K562 (cell line): ENCODE measurements around the gene NFKB2.

ENCODE experiments used
- BHLHE40 ChIP-seq: IDR thresholded peaks from 2 replicates; pipeline ENCODE4 v1.6.1; 2011; ENCODE audit warnings: low read length, improper control_type of control experiment
- BRCA1 ChIP-seq, 2 experiments: fragments of 450-650 bp in 1 of 2; sonication (generic) in 1 of 2; formaldehyde crosslinking in 1 of 2; IDR thresholded peaks; 2 replicates each; pipeline versions ENCODE4 v1.5.0 to v1.6.1; 2017 to 2020; ENCODE audit warnings: mild to moderate bottlenecking in 1 of 2, missing genetic modification reagents in 1 of 2
- L3MBTL2 ChIP-seq: fragments of 450-650 bp; IDR thresholded peaks from 2 replicates; pipeline ENCODE4 v1.6.1; 2016; ENCODE audit warnings: mild to moderate bottlenecking, moderate library complexity
- MCM5 ChIP-seq: fragments of 450-650 bp; IDR thresholded peaks from 2 replicates; pipeline ENCODE4 v1.6.1; 2016; ENCODE audit warnings: low read depth
- MXI1 ChIP-seq: IDR thresholded peaks from 2 replicates; pipeline ENCODE4 v1.6.1; 2011; ENCODE audit warnings: low read depth, mild to moderate bottlenecking, improper control_type of control experiment, low read length
- POLR2A ChIP-seq: fragments of 450-650 bp; conservative IDR thresholded peaks from 2 replicates; pipeline ENCODE4 v1.6.1; 2016
- SIN3A ChIP-seq, 2 experiments: fragments of 150-350 bp in 1 of 2; IDR thresholded peaks; 2 replicates each; pipeline ENCODE4 v1.6.1; 2011 to 2016; ENCODE audit warnings: borderline replicate concordance in 2 of 2, low read depth in 2 of 2, low read length in 2 of 2, mild to moderate bottlenecking in 2 of 2, moderate library complexity in 2 of 2; ENCODE audit not compliant: control insufficient read depth in 1 of 2
- SNRNP70 ChIP-seq: fragments of 200-400 bp; formaldehyde crosslinking; optimal IDR thresholded peaks from 2 replicates; pipeline ENCODE3; 2017; ENCODE audit warnings: low read depth, low read length
- SRF ChIP-seq, 2 experiments: fragments of 250-450, 450-650 bp in 1 of 2; sonication (Bioruptor Pico) in 1 of 2; sonication (generic) in 1 of 2; formaldehyde crosslinking; IDR thresholded peaks; 2 replicates each; pipeline versions ENCODE4 v1.5.0 to v1.5.1; 2020 to 2022; ENCODE audit warnings: mild to moderate bottlenecking in 1 of 2, missing genetic modification reagents in 1 of 2
- ZFX ChIP-seq: sonication (generic); formaldehyde crosslinking; IDR thresholded peaks from 2 replicates; pipeline ENCODE4 v1.8.0; 2022; ENCODE audit warnings: mild to moderate bottlenecking, missing genetic modification reagents, moderate library complexity
- ZNF644 ChIP-seq: fragments of 200-800 bp; sonication (Bioruptor generic); IDR thresholded peaks from 2 replicates; pipeline ENCODE4 v1.6.1; 2016; ENCODE audit warnings: low read depth, missing genetic modification characterization, missing compliant biosample characterization
- TF ChIP-seq, protein P1 (sequence below): sonication (generic); formaldehyde crosslinking; IDR thresholded peaks from 2 replicates; pipeline ENCODE4 v1.8.1; 2023; ENCODE audit warnings: mild to moderate bottlenecking, missing genetic modification reagents
- TF ChIP-seq, protein P2 (sequence below): sonication (generic); formaldehyde crosslinking; IDR thresholded peaks from 2 replicates; pipeline ENCODE4 v1.5.0; 2020; ENCODE audit warnings: missing genetic modification reagents
- TF ChIP-seq, protein P3 (sequence below): sonication (generic); formaldehyde crosslinking; IDR thresholded peaks from 2 replicates; pipeline ENCODE4 v1.8.1; 2023; ENCODE audit warnings: mild to moderate bottlenecking, missing genetic modification reagents

DNA sequence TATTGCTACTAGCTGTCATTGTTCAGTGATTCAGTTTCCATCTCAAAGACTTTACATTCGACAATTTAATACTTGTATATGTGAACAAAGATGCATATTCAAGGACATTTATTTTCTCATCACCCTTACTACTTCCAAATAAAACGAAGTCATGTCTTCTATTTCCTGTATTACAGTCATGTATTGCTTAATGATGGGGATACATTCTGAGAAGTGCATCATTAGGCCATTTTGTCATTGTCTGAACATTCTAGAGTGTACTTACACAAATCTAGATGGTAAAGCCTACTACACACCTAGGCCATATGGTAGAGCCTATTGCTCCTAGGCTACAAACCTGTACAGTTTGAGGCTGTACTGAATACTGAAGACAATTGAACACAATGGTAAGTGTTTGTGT is 49.3 kb downstream of the NFKB2 start:
- TF ChIP-seq SRF (CRISPR knock-in tag; IDR thresholded peaks at IDR 0.05), result no peak
- no peak for TF ChIP-seq L3MBTL2
- TF ChIP-seq, protein P1, sequence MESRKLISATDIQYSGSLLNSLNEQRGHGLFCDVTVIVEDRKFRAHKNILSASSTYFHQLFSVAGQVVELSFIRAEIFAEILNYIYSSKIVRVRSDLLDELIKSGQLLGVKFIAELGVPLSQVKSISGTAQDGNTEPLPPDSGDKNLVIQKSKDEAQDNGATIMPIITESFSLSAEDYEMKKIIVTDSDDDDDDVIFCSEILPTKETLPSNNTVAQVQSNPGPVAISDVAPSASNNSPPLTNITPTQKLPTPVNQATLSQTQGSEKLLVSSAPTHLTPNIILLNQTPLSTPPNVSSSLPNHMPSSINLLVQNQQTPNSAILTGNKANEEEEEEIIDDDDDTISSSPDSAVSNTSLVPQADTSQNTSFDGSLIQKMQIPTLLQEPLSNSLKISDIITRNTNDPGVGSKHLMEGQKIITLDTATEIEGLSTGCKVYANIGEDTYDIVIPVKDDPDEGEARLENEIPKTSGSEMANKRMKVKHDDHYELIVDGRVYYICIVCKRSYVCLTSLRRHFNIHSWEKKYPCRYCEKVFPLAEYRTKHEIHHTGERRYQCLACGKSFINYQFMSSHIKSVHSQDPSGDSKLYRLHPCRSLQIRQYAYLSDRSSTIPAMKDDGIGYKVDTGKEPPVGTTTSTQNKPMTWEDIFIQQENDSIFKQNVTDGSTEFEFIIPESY (CRISPR knock-in tag), result no peak
- TF ChIP-seq, protein P2, sequence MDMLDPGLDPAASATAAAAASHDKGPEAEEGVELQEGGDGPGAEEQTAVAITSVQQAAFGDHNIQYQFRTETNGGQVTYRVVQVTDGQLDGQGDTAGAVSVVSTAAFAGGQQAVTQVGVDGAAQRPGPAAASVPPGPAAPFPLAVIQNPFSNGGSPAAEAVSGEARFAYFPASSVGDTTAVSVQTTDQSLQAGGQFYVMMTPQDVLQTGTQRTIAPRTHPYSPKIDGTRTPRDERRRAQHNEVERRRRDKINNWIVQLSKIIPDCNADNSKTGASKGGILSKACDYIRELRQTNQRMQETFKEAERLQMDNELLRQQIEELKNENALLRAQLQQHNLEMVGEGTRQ (CRISPR knock-in tag), result no peak
- TF ChIP-seq MXI1, result no peak
- no peak for TF ChIP-seq ZNF644 (tag)
- no peak for TF ChIP-seq SNRNP70
- TF ChIP-seq, protein P3, sequence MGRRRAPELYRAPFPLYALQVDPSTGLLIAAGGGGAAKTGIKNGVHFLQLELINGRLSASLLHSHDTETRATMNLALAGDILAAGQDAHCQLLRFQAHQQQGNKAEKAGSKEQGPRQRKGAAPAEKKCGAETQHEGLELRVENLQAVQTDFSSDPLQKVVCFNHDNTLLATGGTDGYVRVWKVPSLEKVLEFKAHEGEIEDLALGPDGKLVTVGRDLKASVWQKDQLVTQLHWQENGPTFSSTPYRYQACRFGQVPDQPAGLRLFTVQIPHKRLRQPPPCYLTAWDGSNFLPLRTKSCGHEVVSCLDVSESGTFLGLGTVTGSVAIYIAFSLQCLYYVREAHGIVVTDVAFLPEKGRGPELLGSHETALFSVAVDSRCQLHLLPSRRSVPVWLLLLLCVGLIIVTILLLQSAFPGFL (CRISPR knock-in tag), result no peak
- TF ChIP-seq BHLHE40, result no peak
- TF ChIP-seq SIN3A (IDR thresholded peaks at IDR 0.05; ENCODE audit: borderline replicate concordance in 2 of 2, control insufficient read depth in 1 of 2, low read depth in 2 of 2, low read length in 2 of 2), result no peak
- no peak for TF ChIP-seq ZFX
- TF ChIP-seq MCM5, result no peak
- no peak for TF ChIP-seq POLR2A
- no peak for TF ChIP-seq BRCA1 (IDR thresholded peaks at IDR 0.05)
- no peak for TF ChIP-seq BRCA1 (CRISPR knock-in tag; IDR thresholded peaks at IDR 0.05)
